ENCODE results near the gene TEKT5.

The TEKT5 gene

DNA sequence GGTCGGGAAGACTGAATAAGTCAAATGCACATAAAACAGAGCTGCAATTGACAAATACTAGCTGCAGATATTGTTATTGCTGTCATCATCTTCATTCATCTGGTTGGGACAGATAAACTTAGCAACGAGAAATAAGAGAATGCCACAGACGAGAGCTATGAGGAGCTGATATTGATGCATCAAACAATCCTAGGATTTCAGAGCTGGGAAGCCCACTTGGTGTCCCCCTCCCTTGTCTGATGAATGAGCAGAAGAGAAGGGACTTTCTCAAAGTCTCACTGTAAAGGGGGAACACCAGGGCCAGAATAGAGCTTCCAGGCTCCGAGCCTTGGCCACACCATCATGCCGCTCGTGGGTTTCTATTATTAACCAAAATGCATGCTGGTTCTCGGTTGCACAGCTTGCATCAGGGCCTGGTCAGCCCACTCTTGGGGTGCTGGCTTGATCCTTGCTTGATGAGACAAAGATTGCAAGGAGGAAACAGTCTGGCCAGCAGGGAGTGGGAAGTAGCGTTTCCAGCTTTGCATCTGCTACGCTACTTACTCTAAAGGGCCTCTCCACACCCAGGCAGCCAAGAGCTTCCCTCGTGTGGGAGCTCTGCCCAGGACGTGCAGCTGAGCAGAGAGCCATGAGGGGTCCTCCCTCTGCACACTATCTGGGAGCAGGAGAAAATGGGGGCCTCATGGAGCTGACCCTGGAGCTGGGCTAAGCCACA is 85.9 kb downstream of the TEKT5 start:
- no peak for DNase-seq (ENCODE audit: low spot score)

DNA sequence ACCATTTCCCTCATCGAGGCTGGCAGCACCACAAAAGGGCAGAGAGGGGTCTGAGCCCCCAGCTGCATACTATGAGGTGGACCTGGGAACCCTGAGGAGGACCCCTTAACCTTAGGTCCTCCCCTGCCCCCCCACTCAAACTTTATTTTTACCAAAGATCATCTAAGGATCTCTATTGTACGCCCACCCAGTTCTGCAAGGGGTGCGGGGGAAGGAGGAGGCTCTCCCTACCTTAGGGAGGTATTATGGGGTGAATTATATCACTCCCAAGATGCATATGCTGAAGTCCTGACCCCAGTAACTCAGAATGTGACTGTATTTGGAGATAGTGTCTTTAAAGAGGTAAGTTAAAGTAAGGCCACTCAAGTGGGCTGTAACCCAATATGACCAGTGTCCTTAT is 87.6 kb downstream of the TEKT5 start:
- no peak for DNase-seq (ENCODE audit: low spot score)

DNA sequence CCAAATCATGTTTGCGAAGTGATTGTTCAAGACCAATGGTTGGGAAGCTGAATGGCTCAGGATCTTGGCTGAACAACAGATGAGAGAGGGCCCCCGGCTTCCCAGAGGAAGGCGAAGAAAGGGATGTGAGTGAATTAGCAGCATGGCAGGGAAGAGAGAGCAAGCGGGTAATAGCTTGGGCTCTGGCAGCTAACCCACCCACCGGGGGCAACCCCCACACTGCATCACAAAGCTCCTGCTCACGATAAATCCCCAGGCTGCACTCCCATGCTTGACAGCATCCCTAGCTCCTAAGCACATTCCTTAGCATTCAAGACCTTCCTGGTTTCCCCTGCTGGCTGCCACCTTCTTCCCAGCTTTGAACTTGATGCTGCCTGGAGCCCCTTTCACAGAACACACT is 88.1 kb downstream of the TEKT5 start:
- DNase-seq (ENCODE audit: low spot score): no peak

DNA sequence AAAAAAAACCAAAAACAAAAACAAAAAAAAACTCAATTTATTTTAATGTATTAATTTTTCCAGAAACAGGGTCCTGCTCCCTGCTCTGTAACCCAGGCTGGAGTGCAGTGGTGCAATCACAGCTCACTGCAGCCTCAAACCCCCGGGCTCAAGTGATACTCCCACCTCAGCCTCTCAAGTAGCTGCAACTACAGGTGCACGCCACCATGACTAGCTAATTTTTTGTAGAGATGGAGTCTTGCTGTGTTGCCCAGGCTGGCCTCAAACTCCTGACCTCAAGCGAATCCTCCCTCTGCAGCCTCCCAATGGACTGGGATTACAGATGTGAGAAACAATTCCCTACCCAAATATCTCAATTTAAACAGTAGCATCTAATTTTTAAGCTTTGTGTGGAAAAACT is 89.1 kb downstream of the TEKT5 start:
- no peak for DNase-seq (ENCODE audit: low spot score)

DNA sequence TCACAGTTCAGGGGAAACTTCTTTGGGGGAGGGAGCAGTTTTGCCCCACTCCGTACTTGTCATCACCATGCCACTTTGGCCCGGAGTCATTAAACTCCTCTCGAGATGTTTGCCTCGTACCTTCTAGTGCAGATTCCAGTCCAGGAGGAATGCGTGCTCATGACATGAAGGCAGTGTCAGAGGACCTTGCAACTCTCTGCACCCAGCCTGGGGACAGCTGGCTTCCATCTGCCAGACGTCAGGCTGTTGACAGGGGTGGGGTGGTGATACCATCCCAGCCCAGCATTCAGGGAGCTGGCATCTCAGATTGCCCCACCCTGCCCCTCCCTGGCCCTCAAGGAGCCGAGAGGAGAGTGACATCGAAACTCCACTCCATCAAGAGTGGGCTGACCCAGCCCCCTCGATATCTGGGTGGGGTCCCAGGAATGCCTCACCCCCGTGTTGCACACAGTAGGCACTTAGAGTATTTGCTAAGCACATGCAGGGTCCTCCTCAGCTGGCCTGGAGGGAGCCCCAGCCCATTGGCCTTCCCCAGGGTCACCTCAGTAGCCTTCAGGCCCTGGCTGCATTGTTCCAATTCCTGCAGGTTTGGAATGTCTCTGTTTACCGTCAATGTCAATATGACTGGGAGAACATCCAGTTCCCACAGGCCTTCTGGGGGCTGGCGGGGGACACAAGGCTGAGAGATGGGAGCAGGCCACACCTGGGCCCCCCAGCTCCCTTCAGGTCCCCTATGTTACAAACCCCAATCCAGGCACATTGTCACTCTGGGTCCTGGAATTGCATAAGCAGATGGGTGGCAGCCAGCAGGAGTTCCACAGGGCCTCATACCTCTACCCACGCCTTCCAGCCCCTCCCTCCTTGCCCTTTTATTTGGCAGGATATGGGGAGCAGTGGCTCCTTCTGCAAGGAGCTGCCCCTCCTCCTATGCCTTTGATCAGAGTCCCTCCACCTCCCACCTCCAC is 93.0 kb downstream of the TEKT5 start:
- DNase-seq (ENCODE audit: low spot score): no peak

DNA sequence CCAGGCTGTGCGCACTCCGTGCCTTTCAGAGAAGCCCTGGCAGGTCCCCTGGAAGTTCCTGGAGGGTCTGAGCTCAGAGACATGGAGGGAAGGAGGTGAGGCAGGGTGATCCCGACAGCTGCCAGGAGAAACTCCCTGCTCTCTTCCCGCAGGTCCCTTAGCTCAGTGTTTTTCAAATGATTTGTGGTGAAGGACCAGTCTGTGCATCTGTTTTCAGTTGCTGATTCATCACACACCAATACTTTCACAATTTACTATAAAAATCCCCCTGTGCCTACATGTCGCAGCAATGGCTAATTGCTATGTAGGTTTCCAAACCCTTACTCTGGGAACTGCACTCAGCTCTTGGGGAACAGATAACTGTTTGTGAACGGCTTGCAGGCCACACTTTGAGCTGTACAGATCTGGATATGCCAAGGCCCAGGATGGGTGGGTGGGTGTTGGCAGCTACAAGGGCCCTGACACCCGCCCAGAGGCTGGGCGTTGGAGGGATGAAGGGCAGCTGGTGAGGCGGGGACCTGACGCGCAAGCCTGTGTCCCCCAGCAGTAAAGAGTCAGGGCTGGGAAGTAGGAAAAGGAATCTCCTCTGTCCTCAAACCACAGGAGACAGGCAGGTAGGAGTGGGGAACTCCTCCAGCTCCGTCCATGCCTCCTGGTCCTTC is 93.8 kb downstream of the TEKT5 start:
- no peak for DNase-seq (ENCODE audit: low spot score)

DNA sequence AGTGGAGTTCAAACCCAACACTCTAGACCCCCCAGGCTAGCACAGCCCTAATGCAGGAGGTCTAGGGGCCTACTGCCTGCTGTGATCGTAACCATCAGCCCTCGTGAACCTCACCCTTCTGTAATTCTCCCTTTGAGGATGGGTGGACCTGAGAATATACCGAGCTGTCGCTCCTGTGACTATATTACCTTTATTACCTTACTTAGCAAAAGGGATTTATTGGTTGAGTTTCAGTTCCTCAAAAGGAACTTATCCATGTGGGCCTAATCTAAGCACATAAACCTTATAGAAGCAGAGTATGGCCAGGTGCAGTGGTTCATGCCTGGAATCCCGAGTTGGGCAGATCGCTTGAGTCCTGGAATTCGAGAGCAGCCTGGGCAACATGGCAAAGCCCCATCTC is 95.1 kb downstream of the TEKT5 start:
- no peak for DNase-seq (ENCODE audit: low spot score)

DNA sequence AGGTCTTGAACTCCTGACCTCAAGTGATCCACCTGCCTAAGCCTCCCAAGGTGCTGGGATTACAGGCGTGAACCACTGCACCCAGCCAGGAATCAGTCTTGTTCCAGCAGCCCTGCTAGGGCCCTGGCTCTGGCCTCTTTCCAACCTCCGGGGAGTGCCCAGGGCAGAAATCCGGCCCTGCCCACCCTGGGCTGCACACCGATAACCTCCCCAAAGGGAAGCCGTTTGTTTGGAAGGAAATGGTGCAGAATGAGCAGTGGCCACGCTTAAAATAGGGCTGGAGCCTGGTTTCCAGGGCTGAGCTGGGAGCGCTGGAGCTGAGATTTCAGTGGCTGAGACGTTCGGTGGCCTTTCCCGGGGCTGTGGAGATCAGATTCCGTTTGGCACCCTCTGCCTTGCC is 96.6 kb downstream of the TEKT5 start:
- no peak for DNase-seq (ENCODE audit: low spot score)

DNA sequence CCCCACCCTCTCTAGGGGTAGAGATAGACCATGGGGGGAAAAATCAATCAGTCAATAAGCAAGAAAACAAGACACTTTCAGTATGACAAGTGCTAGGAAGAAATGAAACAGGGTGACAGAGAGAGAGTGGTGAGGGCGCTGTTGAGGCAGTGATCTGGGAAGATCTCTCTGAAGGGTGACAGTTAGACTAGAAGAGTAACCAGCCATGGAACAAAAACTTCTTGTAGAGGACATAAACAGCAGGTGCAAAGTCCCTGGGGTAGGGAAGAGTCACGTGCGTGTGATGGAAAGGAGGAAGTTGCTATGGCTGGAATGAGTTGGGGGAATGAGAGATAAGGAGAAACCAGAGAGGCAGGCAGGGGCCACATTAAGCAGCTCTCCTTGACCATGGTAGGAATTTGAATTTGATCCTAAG is 97.5 kb downstream of the TEKT5 start:
- no peak for DNase-seq (ENCODE audit: low spot score)

DNA sequence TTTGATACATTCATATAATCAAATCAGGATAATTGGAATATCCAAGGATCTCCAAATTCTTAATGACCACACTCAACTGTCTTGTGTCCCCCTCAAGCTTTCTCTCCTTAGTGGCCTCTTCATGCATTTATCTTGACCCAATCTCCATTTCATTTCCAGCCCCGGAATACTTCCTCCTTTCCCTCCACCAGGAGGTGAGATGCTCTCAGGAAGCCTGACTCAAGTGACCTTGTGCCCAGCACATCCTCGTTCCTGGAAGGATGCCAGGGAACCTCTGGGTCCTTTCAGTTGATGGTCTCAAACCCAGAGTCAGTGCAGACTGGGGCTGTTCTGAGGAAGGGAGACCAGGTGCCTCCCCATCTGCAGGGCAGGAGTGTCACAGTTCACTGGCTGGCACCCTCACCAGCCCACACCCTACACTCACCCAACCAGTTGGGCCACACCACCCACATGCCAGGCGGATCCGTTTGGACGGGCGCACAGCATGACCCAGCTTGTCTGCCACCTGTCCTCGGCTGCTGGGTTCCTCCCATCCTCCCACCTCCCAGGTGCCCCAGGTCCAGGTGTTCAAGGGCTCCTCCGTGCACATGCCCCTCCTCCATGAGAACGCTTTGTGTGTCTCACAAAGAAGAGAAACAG is 100.3 kb downstream of the TEKT5 start:
- no peak for DNase-seq (ENCODE audit: low spot score)

DNA sequence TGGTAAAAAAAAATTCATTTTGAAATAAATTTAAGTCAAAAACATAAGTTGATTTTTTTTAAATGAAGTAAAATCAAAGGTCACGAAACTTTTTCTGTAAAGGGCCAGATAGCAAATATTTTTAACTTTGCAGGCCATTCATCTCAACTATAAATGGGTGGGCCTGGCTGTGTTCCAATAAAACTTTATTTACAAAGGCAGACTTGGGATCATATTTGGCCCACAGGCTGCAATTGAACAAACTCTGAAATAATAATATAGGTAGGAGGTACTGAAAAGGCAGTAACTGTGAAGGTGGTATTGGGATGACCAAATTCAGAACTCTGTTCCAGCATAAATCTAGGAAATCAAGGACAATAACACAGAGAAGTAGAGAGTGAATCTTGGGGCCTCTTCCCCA is 102.1 kb downstream of the TEKT5 start:
- DNase-seq (ENCODE audit: low spot score): no peak

DNA sequence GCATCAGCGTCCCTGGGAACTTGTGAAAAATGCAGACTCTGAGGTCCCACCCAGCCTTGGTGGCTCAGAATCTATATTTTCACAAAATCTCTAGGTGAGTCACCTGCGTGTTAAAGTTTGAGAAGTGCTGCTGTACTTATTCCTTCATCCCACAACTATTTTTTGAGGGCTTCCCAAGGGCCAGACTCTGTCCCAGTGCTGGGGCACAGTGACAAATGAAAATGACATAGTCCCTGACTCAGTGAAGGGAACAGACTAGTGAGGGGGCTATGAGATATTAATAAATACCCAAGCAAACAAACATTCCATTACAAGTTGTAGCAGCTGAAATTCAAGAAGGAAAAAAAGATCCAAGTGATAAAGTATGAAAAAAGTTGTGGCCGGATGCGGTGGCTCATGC is 104.4 kb downstream of the TEKT5 start:
- DNase-seq (ENCODE audit: low spot score): no peak

DNA sequence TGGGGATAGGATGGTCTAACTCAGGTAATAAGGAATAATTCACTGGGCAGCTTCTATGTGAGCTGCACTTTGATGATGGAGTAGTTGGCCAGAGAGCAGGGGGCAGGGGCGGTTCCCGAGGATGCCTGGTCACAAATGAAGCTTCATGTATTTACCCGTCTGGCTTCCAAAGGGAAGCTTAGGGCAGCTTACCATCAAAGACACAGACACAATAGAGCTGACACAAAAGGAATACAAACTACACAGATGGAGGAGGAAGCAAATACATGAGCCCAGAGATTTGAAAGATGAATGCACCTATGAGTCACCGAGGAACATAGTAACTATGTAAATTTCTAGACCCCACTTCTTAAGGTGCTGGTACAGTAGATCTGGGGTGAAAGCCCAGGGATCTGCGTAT is 105.6 kb downstream of the TEKT5 start:
- no peak for DNase-seq (ENCODE audit: low spot score)

DNA sequence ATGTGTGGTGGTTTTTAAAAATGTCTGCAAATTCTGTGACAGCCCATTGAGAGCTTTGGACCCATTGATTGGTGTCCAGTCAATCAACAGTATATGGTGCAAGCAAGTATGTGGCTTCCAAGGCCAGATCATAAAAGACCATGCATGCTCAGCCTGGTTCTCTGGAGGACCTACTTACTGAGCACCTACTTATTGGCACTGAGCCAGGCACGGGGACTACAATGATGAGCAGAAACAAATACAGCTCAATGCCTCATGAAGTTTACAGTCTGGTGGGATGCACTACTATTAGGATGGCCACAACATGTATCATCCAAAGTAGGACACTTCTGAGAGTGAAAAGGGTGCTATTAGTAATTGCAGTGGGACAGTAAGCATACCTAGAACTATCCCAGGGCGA is 107.1 kb downstream of the TEKT5 start:
- no peak for DNase-seq (ENCODE audit: low spot score)

DNA sequence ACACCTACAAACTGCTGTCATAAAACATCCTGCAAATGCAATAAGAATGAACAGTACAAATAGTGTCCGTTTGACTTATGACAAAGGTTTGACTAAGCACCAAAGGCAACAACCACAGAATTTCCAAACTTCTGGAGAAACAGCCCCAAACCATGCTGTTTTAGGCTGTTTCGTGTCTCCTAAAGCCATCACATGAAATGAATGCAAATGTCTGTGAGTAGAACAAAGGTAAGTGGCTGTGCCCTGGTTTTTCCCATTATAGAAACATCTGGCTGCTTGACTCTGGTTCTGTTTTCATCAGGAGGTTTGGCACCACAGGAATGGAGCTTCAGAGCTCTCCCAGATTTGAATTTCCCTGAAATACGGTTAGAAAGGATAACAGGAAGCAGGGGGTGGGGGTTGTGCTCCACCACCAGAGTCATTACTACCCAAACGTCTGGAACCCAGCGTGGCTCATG is 109.7 kb downstream of the TEKT5 start:
- no peak for DNase-seq (ENCODE audit: low spot score)

DNA sequence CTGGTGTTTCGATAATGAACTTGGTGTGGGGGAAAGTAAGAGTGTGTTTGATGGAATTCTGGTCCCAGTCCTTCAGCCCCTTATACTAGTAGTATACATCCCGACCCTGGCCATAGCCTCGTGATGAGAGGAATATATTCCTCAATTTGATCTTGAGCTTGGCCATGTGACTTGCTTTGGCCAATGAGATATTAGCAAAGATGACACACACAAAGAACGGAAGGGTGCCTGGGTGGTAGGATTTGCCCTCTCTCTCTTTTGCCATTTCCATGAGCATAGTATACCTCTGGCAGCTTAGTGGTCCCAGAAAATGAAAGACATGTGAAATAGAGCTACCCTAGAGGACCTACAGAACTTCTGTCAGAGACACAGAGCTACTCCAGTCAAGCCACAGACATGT is 111.5 kb downstream of the TEKT5 start:
- DNase-seq (ENCODE audit: low spot score): no peak

DNA sequence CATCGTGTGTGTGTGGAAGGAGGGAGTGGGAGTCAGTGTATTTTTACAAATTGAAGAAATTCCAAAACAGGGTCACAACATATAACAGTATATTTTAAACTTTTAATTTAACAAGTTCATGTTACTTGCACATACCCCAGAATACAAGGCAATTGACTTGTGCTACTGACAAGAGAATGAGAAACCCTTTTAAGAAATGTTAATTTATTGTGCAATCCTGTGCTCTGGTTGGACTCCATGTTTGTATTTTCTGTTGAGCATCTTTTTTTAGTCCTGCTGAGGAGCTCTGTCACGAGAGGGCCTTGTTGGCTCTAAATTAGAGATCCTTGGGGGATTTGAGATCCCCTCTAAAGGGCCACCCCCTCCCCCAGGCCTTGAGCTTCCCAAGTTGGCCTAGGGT is 113.2 kb downstream of the TEKT5 start:
- no peak for DNase-seq (ENCODE audit: low spot score)

DNA sequence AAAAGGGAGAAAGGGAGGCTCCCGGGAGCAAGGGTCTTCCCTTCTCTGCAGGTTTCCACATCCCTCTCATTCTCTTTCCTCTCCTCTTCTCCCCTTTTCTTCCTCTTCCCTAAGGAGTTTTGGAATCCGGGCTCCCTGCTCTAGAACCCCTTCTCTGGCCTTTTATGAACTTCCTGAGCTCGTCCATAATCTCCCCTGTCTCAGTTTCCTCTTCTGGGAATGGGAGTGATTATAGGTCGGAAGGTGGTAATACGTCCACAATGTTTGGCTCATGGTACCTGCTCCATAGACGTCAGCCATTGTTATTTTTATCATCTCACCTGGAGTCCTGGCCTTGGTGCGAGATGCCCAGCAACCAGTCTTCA is 113.9 kb downstream of the TEKT5 start:
- no peak for DNase-seq (ENCODE audit: low spot score)

DNA sequence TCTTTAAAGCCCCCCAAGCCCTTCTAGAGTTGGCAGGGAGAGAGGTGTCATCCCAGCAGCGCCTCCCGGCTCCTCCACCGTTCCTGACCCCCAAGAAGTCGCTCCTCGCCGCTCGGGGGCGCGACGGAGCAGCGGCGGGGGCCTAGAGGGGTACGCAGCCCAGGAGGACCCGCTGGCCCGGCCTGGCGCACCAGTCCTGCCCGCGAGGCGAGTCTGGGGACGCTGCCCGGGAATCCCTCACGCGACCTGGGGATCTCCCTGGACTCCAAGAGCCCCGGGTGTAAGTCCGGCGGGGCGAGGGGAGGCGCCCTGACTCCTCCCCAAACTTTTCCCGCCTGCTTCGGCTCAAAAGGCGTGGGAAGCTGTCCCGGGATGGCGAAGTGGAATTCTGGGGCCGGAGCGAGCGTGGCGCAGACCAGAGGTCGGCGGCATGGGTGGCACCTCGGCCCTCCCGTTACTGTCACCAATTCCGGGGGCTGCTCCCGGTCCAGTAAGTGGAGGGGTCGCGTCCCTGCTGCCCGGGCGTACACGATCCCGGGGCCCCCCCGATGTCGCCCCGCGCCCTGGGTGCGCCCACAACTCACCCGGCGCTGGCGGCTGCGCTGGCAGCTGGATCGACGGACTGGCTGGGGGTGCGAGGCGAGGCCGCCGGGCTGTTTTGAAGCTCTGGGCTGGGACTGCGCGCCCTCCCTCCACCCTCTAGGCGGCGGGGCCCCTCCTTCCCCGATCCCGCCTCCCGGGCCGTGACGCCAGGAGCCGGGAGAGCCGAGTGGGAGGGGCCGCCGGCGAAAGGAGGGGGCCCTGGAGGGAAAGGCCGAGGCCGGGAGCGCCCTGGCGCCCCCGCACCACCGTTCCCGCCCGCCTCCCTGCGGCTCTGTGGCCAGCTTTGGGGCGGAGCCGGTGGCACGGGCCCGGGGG is 114.5 kb downstream of the TEKT5 start, which contains the start of gene EMP2:
Gene EMP2 (minus strand): TSS at position 634 of the 918 bp plus-strand sequence. CDS start 32,981 bp downstream, outside the sequence.
- DNase-seq (ENCODE audit: low spot score): no peak

DNA sequence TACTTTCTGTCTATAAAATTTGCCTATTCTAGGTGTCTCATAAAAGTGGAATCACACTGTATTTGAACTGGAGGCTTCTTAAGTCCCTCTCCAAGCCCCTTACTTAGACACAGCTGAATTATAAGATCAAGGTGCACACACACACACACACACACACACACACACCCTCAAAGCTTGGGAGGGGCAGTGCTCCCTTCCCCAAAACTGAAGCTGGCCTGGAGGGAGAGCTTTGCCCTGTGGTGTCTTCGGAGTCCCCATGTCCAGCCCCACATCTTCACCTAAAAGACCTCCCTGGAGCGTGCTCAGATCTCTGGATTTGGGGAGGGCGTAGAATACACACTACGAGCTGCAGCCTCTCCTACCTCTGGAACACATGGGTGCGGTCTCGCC is 115.2 kb downstream of the TEKT5 start:
- DNase-seq (ENCODE audit: low spot score): no peak
